ENCODE results near the gene BCL2L11. TPM values are rescaled to one million over a fixed set of nuclear protein-coding genes. Genes with fewer than 3 reads are reported as not detected.

Gene BCL2L11
- total RNA-seq, 6 donors from 2014 or later = 14.8 to 76.5 (median 31.4) TPM

- no peak overlapping the region for H3K4me3 ChIP-seq
- 86 to 90% methylated on average over 5 of the region's 5 CpGs for WGBS, 2 donors
- peaks cover 0 to 13% (median 2%) of the 10 kb centered on the region in 4 donors for H3K36me3 ChIP-seq
- H3K9me3 ChIP-seq = no peaks in the 10 kb centered on the region
- TF ChIP-seq, protein P1, sequence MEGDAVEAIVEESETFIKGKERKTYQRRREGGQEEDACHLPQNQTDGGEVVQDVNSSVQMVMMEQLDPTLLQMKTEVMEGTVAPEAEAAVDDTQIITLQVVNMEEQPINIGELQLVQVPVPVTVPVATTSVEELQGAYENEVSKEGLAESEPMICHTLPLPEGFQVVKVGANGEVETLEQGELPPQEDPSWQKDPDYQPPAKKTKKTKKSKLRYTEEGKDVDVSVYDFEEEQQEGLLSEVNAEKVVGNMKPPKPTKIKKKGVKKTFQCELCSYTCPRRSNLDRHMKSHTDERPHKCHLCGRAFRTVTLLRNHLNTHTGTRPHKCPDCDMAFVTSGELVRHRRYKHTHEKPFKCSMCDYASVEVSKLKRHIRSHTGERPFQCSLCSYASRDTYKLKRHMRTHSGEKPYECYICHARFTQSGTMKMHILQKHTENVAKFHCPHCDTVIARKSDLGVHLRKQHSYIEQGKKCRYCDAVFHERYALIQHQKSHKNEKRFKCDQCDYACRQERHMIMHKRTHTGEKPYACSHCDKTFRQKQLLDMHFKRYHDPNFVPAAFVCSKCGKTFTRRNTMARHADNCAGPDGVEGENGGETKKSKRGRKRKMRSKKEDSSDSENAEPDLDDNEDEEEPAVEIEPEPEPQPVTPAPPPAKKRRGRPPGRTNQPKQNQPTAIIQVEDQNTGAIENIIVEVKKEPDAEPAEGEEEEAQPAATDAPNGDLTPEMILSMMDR (IDR thresholded peaks at IDR 0.05) = no peak
- TF ChIP-seq EP300 (IDR thresholded peaks at IDR 0.05) = no peak
- no peak for TF ChIP-seq POLR2A (IDR thresholded peaks at IDR 0.05)
- TF ChIP-seq POLR2AphosphoS5 (IDR thresholded peaks at IDR 0.05) = no peak
- no peak for DNase-seq
- H3K27ac ChIP-seq = no peak overlapping the region
- no peaks in the 10 kb centered on the region for H3K27me3 ChIP-seq
- ATAC-seq (ENCODE audit: low FRiP score in 2 of 2) = no peak
- H3K4me1 ChIP-seq = peaks cover 4 to 9% (median 8%) of the 10 kb centered on the region in 4 donors
Measured at GRCh38 chr2:111157071-111157661, 36.5 kb downstream of the BCL2L11 start.

DNA sequence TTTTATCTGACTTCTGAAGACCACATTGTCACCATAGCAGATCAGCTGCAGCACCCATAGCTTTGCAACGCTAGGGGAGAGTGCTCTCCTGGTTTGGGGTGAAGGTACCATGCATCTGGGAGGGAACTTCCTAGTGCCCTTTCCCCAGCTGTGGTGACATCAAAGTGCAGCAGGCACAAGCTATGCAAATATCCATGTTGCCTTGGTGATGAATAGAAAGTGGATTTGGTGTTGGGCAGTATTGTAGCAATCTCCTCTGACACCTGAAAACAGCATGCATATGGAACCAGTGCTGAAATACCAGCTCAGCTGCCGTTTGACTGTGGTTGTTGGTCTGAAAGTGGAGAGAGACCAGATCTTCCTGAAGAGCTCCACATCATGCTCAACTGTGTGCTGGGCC lies 37.1 kb downstream of the BCL2L11 start:
- no peaks in the 10 kb centered on the region for H3K27me3 ChIP-seq
- H3K4me3 ChIP-seq = no peak overlapping the region
- H3K9me3 ChIP-seq = no peaks in the 10 kb centered on the region
- peaks cover 11 to 14% (median 12%) of the 10 kb centered on the region in 4 donors for H3K4me1 ChIP-seq
- DNase-seq (no peak), ATAC-seq (ENCODE audit: low FRiP score in 2 of 2) (no peak)
- no peak overlapping the region for H3K27ac ChIP-seq
- 77 to 88% methylated on average over 2 of the region's 2 CpGs for WGBS, 2 donors
- no peak for TF ChIP-seq EP300 (IDR thresholded peaks at IDR 0.05)
- TF ChIP-seq POLR2AphosphoS5 (IDR thresholded peaks at IDR 0.05) = no peak
- TF ChIP-seq, protein P1 (IDR thresholded peaks at IDR 0.05) = no peak
- H3K36me3 ChIP-seq = peaks cover 0 to 8% (median 2%) of the 10 kb centered on the region in 4 donors

- H3K36me3 ChIP-seq = peaks cover 0 to 3% (median 0%) of the 10 kb centered on the region in 4 donors
- ATAC-seq (ENCODE audit: low FRiP score in 2 of 2) = no peak
- no peak for DNase-seq
- H3K4me3 ChIP-seq = no peak overlapping the region
- H3K4me1 ChIP-seq = peaks cover 16 to 18% (median 17%) of the 10 kb centered on the region in 4 donors
- H3K27me3 ChIP-seq = no peaks in the 10 kb centered on the region
- H3K9me3 ChIP-seq = no peaks in the 10 kb centered on the region
- no peak for TF ChIP-seq POLR2AphosphoS5 (IDR thresholded peaks at IDR 0.05)
- TF ChIP-seq, protein P1 (IDR thresholded peaks at IDR 0.05) = no peak
- TF ChIP-seq EP300 (IDR thresholded peaks at IDR 0.05) = no peak
- TF ChIP-seq POLR2A (IDR thresholded peaks at IDR 0.05) = no peak
- no peak overlapping the region for H3K27ac ChIP-seq
- WGBS, 2 donors = 83 to 95% methylated on average over 5 of the region's 5 CpGs
Measured at GRCh38 chr2:111159641-111160040, 38.9 kb downstream of the BCL2L11 start.

DNA sequence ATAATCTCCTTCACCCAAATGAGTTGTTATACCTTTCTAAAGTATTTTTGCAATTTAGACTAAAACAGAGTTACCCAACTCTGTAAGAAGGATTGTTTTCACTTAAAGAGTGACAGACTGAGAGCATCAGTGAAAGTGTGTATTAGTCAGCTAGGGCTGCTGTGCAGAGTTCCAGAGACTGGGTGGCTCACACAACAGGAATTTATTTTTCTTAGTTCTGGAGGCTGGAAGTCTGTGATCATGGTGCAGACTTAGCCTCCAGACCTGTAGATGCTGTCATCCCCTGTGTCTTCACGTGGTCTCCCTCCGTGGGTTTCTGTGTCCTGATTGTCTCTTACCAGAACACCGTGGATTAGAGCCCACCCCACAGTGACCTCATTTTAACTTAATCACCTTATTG lies 40.0 kb downstream of the BCL2L11 start:
- DNase-seq = no peak
- no peaks in the 10 kb centered on the region for H3K27me3 ChIP-seq
- H3K4me3 ChIP-seq = no peak overlapping the region
- H3K4me1 ChIP-seq = peaks cover 16 to 18% (median 17%) of the 10 kb centered on the region in 4 donors
- no peak overlapping the region for H3K27ac ChIP-seq
- peaks cover 4 to 11% (median 7%) of the 10 kb centered on the region in 4 donors for H3K36me3 ChIP-seq
- TF ChIP-seq, protein P1 (IDR thresholded peaks at IDR 0.05) = no peak
- TF ChIP-seq POLR2AphosphoS5 (IDR thresholded peaks at IDR 0.05) (no peak), EP300 (IDR thresholded peaks at IDR 0.05) (no peak), POLR2A (IDR thresholded peaks at IDR 0.05) (no peak)
- peak in 1 of 2 donors; percentile 76 for ATAC-seq (ENCODE audit: low FRiP score in 2 of 2)
- 81 to 89% methylated on average over 3 of the region's 3 CpGs for WGBS, 2 donors
- no peaks in the 10 kb centered on the region for H3K9me3 ChIP-seq

- TF ChIP-seq EP300 (IDR thresholded peaks at IDR 0.05) = no peak
- no peak for TF ChIP-seq POLR2A (IDR thresholded peaks at IDR 0.05)
- TF ChIP-seq, protein P1 (IDR thresholded peaks at IDR 0.05) = no peak
- TF ChIP-seq POLR2AphosphoS5 (IDR thresholded peaks at IDR 0.05) = no peak
- Histone ChIP-seq H3K36me3 (peaks cover 4 to 19% (median 9%) of the 10 kb centered on the region in 4 donors), H3K4me1 (peaks cover 16 to 18% (median 17%) of the 10 kb centered on the region in 4 donors), H3K9me3 (no peaks in the 10 kb centered on the region), H3K27ac (no peak overlapping the region), H3K4me3 (no peak overlapping the region), H3K27me3 (no peaks in the 10 kb centered on the region)
- 55% methylated on average over 11 to 12 of the region's 12 CpGs for whole genome bisulfite sequencing, 2 donors
- DNase-seq (no peak), ATAC-seq (ENCODE audit: low FRiP score in 2 of 2) (no peak)
Measured at GRCh38 chr2:111161971-111162370, 41.3 kb downstream of the BCL2L11 start.
